Liver (tissue), 9 donors: ENCODE measurements around the gene TBC1D7. TPM values are rescaled to one million over a fixed set of nuclear protein-coding genes. Genes with fewer than 3 reads are reported as not detected.

Experiments used
- DNase-seq: peaks from one replicate; pipeline ENCODE4 v3.0.0-alpha.2; 2017; ENCODE audit warnings: low spot score
- H3K27ac ChIP-seq, 2 donors: one replicate each; pipeline ENCODE4 v1.7.0; 2013; ENCODE audit warnings: inconsistent platforms in 2 of 2, low read length in 2 of 2, control low read depth in 1 of 2, low read depth in 1 of 2, mild to moderate bottlenecking in 1 of 2
- H3K27me3 ChIP-seq, 4 donors: one replicate each; pipeline versions ENCODE4 v1.6.1 to v1.7.0; 2013; ENCODE audit warnings: low read length in 3 of 4, inconsistent platforms in 1 of 4, mild to moderate bottlenecking in 1 of 4, moderate library complexity in 1 of 4; ENCODE audit not compliant: control insufficient read depth in 4 of 4, insufficient read depth in 4 of 4
- H3K36me3 ChIP-seq, 4 donors: one replicate each; pipeline versions ENCODE4 v1.6.1 to v1.7.0; 2013; ENCODE audit warnings: low read length in 3 of 4, mild to moderate bottlenecking in 3 of 4, low read depth in 1 of 4, moderate library complexity in 1 of 4; ENCODE audit not compliant: control insufficient read depth in 4 of 4, insufficient read depth in 3 of 4
- H3K4me1 ChIP-seq, 4 donors: one replicate each; pipeline versions ENCODE4 v1.6.1 to v1.7.0; 2013; ENCODE audit warnings: low read length in 3 of 4, mild to moderate bottlenecking in 3 of 4, moderate library complexity in 1 of 4; ENCODE audit not compliant: control insufficient read depth in 4 of 4, insufficient read depth in 4 of 4
- H3K4me3 ChIP-seq, 3 donors: one replicate each; pipeline versions ENCODE4 v1.6.1 to v1.7.0; 2013; ENCODE audit warnings: low read length in 3 of 3, control low read depth in 1 of 3, low read depth in 1 of 3, mild to moderate bottlenecking in 1 of 3
- H3K9ac ChIP-seq, 2 donors: one replicate each; pipeline ENCODE4 v1.7.0; 2013; ENCODE audit warnings: low read length in 2 of 2, mild to moderate bottlenecking in 2 of 2, moderate library complexity in 2 of 2, control low read depth in 1 of 2, low read depth in 1 of 2
- H3K9me3 ChIP-seq, 4 donors: one replicate each; pipeline versions ENCODE4 v1.6.1 to v1.7.0; 2013; ENCODE audit warnings: low read length in 3 of 4; ENCODE audit not compliant: control insufficient read depth in 4 of 4
- CTCF ChIP-seq: fragments of 150-350 bp; IDR thresholded peaks from 2 replicates; pipeline ENCODE4 v1.5.1; 2017; ENCODE audit warnings: improper control_type of control experiment, low read depth, low read length; ENCODE audit not compliant: missing input control
- FOXA2 ChIP-seq: IDR thresholded peaks from 2 replicates; pipeline ENCODE4 v1.6.1; 2016; ENCODE audit warnings: antibody characterized with exemption
- GABPA ChIP-seq, 2 donors: IDR thresholded peaks in 1 of 2; conservative IDR thresholded peaks in 1 of 2; 2 replicates each; pipeline ENCODE4 v1.6.1; 2016; ENCODE audit warnings: antibody characterized with exemption in 2 of 2, mild to moderate bottlenecking in 1 of 2, moderate library complexity in 1 of 2
- HNF4A ChIP-seq, 2 donors: conservative IDR thresholded peaks; 2 replicates each; pipeline ENCODE4 v1.6.1; 2016; ENCODE audit warnings: antibody characterized with exemption in 2 of 2, mild to moderate bottlenecking in 2 of 2
- HNF4G ChIP-seq: IDR thresholded peaks from 2 replicates; pipeline ENCODE4 v1.6.1; 2016; ENCODE audit warnings: antibody characterized with exemption
- JUND ChIP-seq, 2 donors: IDR thresholded peaks; 2 replicates each; pipeline ENCODE4 v1.6.1; 2016; ENCODE audit warnings: antibody characterized with exemption in 2 of 2
- NR2F2 ChIP-seq: IDR thresholded peaks from 2 replicates; pipeline ENCODE4 v1.6.1; 2016; ENCODE audit warnings: antibody characterized with exemption
- RAD21 ChIP-seq, 2 donors: IDR thresholded peaks; 2 replicates each; pipeline ENCODE4 v1.6.1; 2016; ENCODE audit warnings: antibody characterized with exemption in 2 of 2, mild to moderate bottlenecking in 2 of 2
- RXRA ChIP-seq, 2 donors: IDR thresholded peaks; 2 replicates each; pipeline ENCODE4 v1.6.1; 2017 to 2018; ENCODE audit warnings: antibody characterized with exemption in 2 of 2, mild to moderate bottlenecking in 1 of 2
- SP1 ChIP-seq: IDR thresholded peaks from 2 replicates; pipeline ENCODE4 v1.6.1; 2018; ENCODE audit warnings: antibody characterized with exemption, mild to moderate bottlenecking
- TAF1 ChIP-seq: conservative IDR thresholded peaks from 2 replicates; pipeline ENCODE4 v1.6.1; 2016; ENCODE audit warnings: antibody characterized with exemption, mild to moderate bottlenecking
- YY1 ChIP-seq: IDR thresholded peaks from 2 replicates; pipeline ENCODE4 v1.6.1; 2016; ENCODE audit warnings: antibody characterized with exemption, mild to moderate bottlenecking
- ZBTB33 ChIP-seq: IDR thresholded peaks from 2 replicates; pipeline ENCODE4 v1.6.1; 2016; ENCODE audit warnings: antibody characterized with exemption
- WGBS: extraction: QIAGEN DNeasy Blood & Tissue Kit; methylation state at CpG from one replicate; pipeline ENCODE4 v1.1.7; 2013; 5-methylcytosine and 5-hydroxymethylcytosine counted together
- polyA plus RNA-seq, 2 donors: library from polyadenylated mRNA; stranded (reverse) in 1 of 2; unstranded in 1 of 2; fragments of 200-250 nt in 1 of 2; fragments of >200 nt in 1 of 2; fragmentation: Nextera tagmentation in 1 of 2; extraction: Ambion mirVana in 1 of 2; gene quantifications; one replicate each; pipeline versions ENCODE4 v1.2.1 to v1.2.3, GENCODE V29; 2013 to 2015
- total RNA-seq, 2 donors: library from RNA; depleted of rRNA; stranded (reverse); fragments of >200 nt; gene quantifications; one replicate each; pipeline ENCODE4 v1.2.3, GENCODE V29; 2014
- TF ChIP-seq, protein P1 (sequence below): IDR thresholded peaks from 2 replicates; pipeline ENCODE4 v1.6.1; 2016; ENCODE audit warnings: antibody characterized with exemption
- TF ChIP-seq, protein P2 (sequence below): IDR thresholded peaks from 2 replicates; pipeline ENCODE4 v1.6.1; 2016; ENCODE audit warnings: antibody characterized with exemption, mild to moderate bottlenecking
- donor health status: healthy.
- donor health status: healthy.
- donor health status: healthy.
- donor health status: healthy.
- donor health status: healthy.

TBC1D7 gene
- total and polyA plus RNA-seq, 4 donors: 9.6 to 18.8 (median 10.6) TPM

- no peak for DNase-seq
- 89% methylated on average over 2 of the region's 2 CpGs for WGBS
- peaks cover 2 to 17% (median 11%) of the 10 kb centered on the region in 4 donors for H3K36me3 ChIP-seq
- no peak overlapping the region for H3K9ac ChIP-seq
- peaks cover 0 to 11% (median 4%) of the 10 kb centered on the region in 4 donors for H3K9me3 ChIP-seq
- H3K4me1 ChIP-seq: peaks cover 2 to 7% (median 4%) of the 10 kb centered on the region in 4 donors
- H3K27me3 ChIP-seq: no peaks in the 10 kb centered on the region
- no peak overlapping the region for H3K4me3 ChIP-seq
- TF ChIP-seq RAD21 (IDR thresholded peaks at IDR 0.05) (no peak), CTCF (no peak), GABPA (IDR thresholded peaks at IDR 0.05 in 1 of 2, conservative IDR thresholded peaks at IDR 0.05 in 1 of 2) (no peak)
- TF ChIP-seq, protein P1, sequence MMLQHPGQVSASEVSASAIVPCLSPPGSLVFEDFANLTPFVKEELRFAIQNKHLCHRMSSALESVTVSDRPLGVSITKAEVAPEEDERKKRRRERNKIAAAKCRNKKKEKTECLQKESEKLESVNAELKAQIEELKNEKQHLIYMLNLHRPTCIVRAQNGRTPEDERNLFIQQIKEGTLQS: no peak
- TF ChIP-seq, protein P2, sequence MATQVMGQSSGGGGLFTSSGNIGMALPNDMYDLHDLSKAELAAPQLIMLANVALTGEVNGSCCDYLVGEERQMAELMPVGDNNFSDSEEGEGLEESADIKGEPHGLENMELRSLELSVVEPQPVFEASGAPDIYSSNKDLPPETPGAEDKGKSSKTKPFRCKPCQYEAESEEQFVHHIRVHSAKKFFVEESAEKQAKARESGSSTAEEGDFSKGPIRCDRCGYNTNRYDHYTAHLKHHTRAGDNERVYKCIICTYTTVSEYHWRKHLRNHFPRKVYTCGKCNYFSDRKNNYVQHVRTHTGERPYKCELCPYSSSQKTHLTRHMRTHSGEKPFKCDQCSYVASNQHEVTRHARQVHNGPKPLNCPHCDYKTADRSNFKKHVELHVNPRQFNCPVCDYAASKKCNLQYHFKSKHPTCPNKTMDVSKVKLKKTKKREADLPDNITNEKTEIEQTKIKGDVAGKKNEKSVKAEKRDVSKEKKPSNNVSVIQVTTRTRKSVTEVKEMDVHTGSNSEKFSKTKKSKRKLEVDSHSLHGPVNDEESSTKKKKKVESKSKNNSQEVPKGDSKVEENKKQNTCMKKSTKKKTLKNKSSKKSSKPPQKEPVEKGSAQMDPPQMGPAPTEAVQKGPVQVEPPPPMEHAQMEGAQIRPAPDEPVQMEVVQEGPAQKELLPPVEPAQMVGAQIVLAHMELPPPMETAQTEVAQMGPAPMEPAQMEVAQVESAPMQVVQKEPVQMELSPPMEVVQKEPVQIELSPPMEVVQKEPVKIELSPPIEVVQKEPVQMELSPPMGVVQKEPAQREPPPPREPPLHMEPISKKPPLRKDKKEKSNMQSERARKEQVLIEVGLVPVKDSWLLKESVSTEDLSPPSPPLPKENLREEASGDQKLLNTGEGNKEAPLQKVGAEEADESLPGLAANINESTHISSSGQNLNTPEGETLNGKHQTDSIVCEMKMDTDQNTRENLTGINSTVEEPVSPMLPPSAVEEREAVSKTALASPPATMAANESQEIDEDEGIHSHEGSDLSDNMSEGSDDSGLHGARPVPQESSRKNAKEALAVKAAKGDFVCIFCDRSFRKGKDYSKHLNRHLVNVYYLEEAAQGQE: no peak
- H3K27ac ChIP-seq: peak overlapping the region in 1 of 2 donors; percentile 2
These were observed 38.0 kb downstream of the TBC1D7 start for GRCh38 chr6:13290335-13290734.

DNA sequence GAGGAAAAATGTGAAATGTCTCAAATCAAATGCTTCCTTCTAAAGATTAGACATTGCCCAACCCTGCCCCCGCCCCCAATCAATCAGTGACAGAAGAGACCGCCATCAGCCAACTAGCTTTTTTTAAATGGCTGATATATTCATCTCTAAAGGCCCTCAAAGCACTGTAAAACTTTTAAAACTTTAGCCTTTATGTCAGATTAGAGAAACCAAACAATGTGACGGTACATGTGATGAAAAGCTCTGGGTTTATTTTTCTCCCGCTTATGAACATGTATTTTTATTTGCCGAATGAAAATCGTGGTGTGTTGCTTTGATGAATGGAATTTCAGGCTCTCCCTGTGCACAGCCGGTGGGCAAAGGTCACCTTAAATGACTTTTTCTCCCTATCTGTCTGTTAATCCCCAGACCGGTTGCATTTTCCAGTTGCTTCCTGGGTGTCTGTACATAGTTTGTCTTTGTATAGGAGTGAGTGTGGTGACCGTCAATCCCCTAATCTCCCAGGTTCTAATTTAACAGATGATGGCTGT is 38.5 kb downstream of the TBC1D7 start:
- Histone ChIP-seq H3K9me3 (peaks cover 0 to 11% (median 4%) of the 10 kb centered on the region in 4 donors), H3K4me3 (peak overlapping the region in 1 of 3 donors; percentile 17), H3K9ac (no peak overlapping the region), H3K27me3 (no peaks in the 10 kb centered on the region), H3K36me3 (peaks cover 2 to 12% (median 9%) of the 10 kb centered on the region in 4 donors), H3K27ac (peak overlapping the region in 1 of 2 donors; percentile 2), H3K4me1 (peaks cover 2 to 7% (median 4%) of the 10 kb centered on the region in 4 donors)
- TF ChIP-seq RAD21 (IDR thresholded peaks at IDR 0.05) (no peak), FOXA2 (no peak), GABPA (IDR thresholded peaks at IDR 0.05 in 1 of 2, conservative IDR thresholded peaks at IDR 0.05 in 1 of 2) (no peak), JUND (IDR thresholded peaks at IDR 0.05) (no peak), YY1 (peak; percentile 88), HNF4A (conservative IDR thresholded peaks at IDR 0.05) (peak; percentile 80 to 85), NR2F2 (no peak), HNF4G (peak; percentile 55), RXRA (IDR thresholded peaks at IDR 0.05) (peak; percentile 36 to 60), SP1 (peak; percentile 89), TAF1 (peak; percentile 47), ZBTB33 (no peak)
- TF ChIP-seq, protein P1: no peak
- TF ChIP-seq, protein P2: peak; percentile 34
- no peak for DNase-seq
- WGBS: 35% methylated on average over 9 of the region's 9 CpGs
